PC-3 (cell line): Measurements from ENCODE around the gene MAMDC2. TPM values are rescaled to one million over a fixed set of nuclear protein-coding genes. Genes with fewer than 3 reads are reported as not detected.

Experiments
- ATAC-seq: fragments of 200-7000 bp; cut with Tn5 transposase; 2 replicates; pipeline ENCODE4 v1.9.1; 2020; ENCODE audit warnings: mild to moderate bottlenecking, moderate library complexity
- BruUV-seq: library from RNA; stranded (reverse); fragments of 400-500 nt; replicated peaks from 2 replicates; lab custom pipeline; 2021; lab: Mats Ljungman, UMichigan
- CTCF ChIA-PET: fragments of 300-600 bp; sonication (Branson Sonifier 250); formaldehyde crosslinking; loops from one replicate; lab custom pipeline; 2022; ENCODE audit warnings: antibody characterized with exemption; lab: Charles Lee
- POLR2A ChIA-PET: fragments of 300-600 bp; sonication (Branson Sonifier 250); formaldehyde crosslinking; loops from one replicate; lab custom pipeline; 2022; ENCODE audit warnings: antibody characterized with exemption; ENCODE audit not compliant: unreplicated experiment; lab: Charles Lee
- DNase-seq: peaks from one replicate; pipeline ENCODE4 v3.0.0-alpha.2; 2015
- H2AFZ ChIP-seq: fragments of 300-600 bp; sonication (generic); 2 replicates; pipeline ENCODE4 v1.6.0; 2016; ENCODE audit warnings: antibody characterized with exemption, low read length
- H3F3A ChIP-seq: fragments of 300-600 bp; sonication (generic); one replicate; pipeline ENCODE4 v1.6.0; 2017; ENCODE audit warnings: antibody characterized with exemption, low read length, control low read depth, mild to moderate bottlenecking; ENCODE audit not compliant: unreplicated experiment
- H3K27ac ChIP-seq: fragments of 300-600 bp; sonication (generic); 2 replicates; pipeline ENCODE4 v1.5.1; 2016; ENCODE audit warnings: mild to moderate bottlenecking, low read length
- H3K27me3 ChIP-seq: fragments of 300-600 bp; sonication (generic); 2 replicates; pipeline ENCODE4 v1.6.1; 2016; ENCODE audit warnings: low read length, mixed read lengths
- H3K36me3 ChIP-seq: fragments of 300-600 bp; sonication (generic); 2 replicates; pipeline ENCODE4 v1.6.1; 2016; ENCODE audit warnings: low read depth, mixed run types, low read length, mixed read lengths
- H3K4me1 ChIP-seq: fragments of 300-600 bp; sonication (generic); 2 replicates; pipeline ENCODE4 v1.5.1; 2016; ENCODE audit warnings: low read length; ENCODE audit not compliant: insufficient read depth
- H3K4me2 ChIP-seq: fragments of 300-600 bp; sonication (generic); 2 replicates; pipeline ENCODE4 v1.6.0; 2016; ENCODE audit warnings: low read length
- H3K4me3 ChIP-seq: fragments of 300-600 bp; sonication (generic); 2 replicates; pipeline ENCODE4 v1.5.1; 2016; ENCODE audit warnings: mild to moderate bottlenecking, low read length, mixed read lengths
- H3K79me2 ChIP-seq: fragments of 300-600 bp; sonication (generic); 2 replicates; pipeline ENCODE4 v1.6.1; 2017; ENCODE audit warnings: low read length, mixed read lengths
- H3K9ac ChIP-seq: fragments of 300-600 bp; sonication (generic); 2 replicates; pipeline ENCODE4 v1.6.0; 2016; ENCODE audit warnings: mild to moderate bottlenecking, low read length
- H3K9me2 ChIP-seq: fragments of 300-600 bp; sonication (generic); replicated peaks from 2 replicates; pipeline ENCODE4 v1.6.1; 2016; ENCODE audit warnings: mixed run types, low read length, mixed read lengths
- H3K9me3 ChIP-seq: fragments of 300-600 bp; sonication (generic); 2 replicates; pipeline ENCODE4 v1.6.1; 2016; ENCODE audit warnings: low read length, mixed read lengths
- H4K20me1 ChIP-seq: fragments of 300-600 bp; sonication (generic); 2 replicates; pipeline ENCODE4 v1.6.1; 2016; ENCODE audit warnings: low read length, mixed read lengths
- EZH2 ChIP-seq: fragments of 300-600 bp; sonication (generic); IDR thresholded peaks from one replicate; pipeline ENCODE4 v1.6.1; 2017; ENCODE audit warnings: antibody characterized with exemption, mild to moderate bottlenecking, low read length; ENCODE audit not compliant: unreplicated experiment
- EZH2phosphoT487 ChIP-seq: fragments of 300-600 bp; sonication (generic); IDR thresholded peaks from 2 replicates; pipeline ENCODE4 v1.6.1; 2018; ENCODE audit warnings: mild to moderate bottlenecking, antibody characterized with exemption, low read length, borderline replicate concordance
- intact Hi-C: fragments of 100-400 bp; cut with micrococcal nuclease; formaldehyde crosslinking; loops from 2 replicates; pipeline ENCODE4 v1.9.0; 2023
- total RNA-seq: library from RNA; depleted of rRNA; stranded (reverse); fragments of >200 nt; gene quantifications from 2 replicates; pipeline ENCODE4 v1.2.3, GENCODE V29; 2014
- TF ChIP-seq, protein P1 (sequence below): fragments of 300-600 bp; sonication (generic); conservative IDR thresholded peaks from 2 replicates; pipeline ENCODE4 v1.5.1; 2017; ENCODE audit warnings: antibody characterized with exemption, low read depth, mild to moderate bottlenecking, low read length

Gene MAMDC2
- total RNA-seq, 1 experiment from 2014 or later, result not detected

DNA sequence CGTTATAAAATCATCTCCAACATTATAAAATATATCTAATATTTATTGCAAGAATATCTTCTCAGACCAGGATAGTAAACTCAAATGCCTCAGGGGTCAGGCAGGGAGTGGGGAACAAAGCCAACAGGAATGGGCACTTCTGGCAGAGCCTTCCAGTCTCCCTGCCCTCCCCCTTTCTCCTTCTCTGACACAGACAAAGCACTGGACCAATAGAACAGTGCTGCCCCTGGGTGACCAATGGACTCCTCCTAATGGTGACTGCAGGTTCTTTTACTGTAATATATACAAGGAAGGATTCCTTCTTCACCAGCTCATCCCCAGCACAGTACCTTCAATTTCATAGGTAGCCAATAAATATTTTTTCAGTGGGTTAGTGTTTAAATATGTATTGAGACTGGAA is 31.1 kb upstream of the MAMDC2 start:
- ChIA-PET CTCF (no interaction called here), POLR2A (no interaction called here)
- H3K36me3 ChIP-seq, result no peaks in the 10 kb centered on the region
- no peaks in the 10 kb centered on the region for H4K20me1 ChIP-seq
- no peaks in the 10 kb centered on the region for H3K9me2 ChIP-seq
- no peak overlapping the region for H2AFZ ChIP-seq
- intact Hi-C loops, result no loop called here
- no peak overlapping the region for H3K9ac ChIP-seq
- H3K4me3 ChIP-seq, result no peak overlapping the region
- no TSS peak for BruUV-seq
- no peaks in the 10 kb centered on the region for H3K79me2 ChIP-seq
- no peaks in the 10 kb centered on the region for H3K9me3 ChIP-seq
- H3K27ac ChIP-seq, result no peak overlapping the region
- no peaks in the 10 kb centered on the region for H3K4me1 ChIP-seq
- H3F3A ChIP-seq, result no peaks in the 10 kb centered on the region
- no peak for DNase-seq
- no peak overlapping the region for H3K4me2 ChIP-seq
- no peak for ATAC-seq
- TF ChIP-seq EZH2phosphoT487 (no peak), EZH2 (no peak)
- TF ChIP-seq, protein P1, sequence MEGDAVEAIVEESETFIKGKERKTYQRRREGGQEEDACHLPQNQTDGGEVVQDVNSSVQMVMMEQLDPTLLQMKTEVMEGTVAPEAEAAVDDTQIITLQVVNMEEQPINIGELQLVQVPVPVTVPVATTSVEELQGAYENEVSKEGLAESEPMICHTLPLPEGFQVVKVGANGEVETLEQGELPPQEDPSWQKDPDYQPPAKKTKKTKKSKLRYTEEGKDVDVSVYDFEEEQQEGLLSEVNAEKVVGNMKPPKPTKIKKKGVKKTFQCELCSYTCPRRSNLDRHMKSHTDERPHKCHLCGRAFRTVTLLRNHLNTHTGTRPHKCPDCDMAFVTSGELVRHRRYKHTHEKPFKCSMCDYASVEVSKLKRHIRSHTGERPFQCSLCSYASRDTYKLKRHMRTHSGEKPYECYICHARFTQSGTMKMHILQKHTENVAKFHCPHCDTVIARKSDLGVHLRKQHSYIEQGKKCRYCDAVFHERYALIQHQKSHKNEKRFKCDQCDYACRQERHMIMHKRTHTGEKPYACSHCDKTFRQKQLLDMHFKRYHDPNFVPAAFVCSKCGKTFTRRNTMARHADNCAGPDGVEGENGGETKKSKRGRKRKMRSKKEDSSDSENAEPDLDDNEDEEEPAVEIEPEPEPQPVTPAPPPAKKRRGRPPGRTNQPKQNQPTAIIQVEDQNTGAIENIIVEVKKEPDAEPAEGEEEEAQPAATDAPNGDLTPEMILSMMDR, result no peak
- no peaks in the 10 kb centered on the region for H3K27me3 ChIP-seq

- no peaks in the 10 kb centered on the region for H3F3A ChIP-seq
- no peaks in the 10 kb centered on the region for H4K20me1 ChIP-seq
- H3K4me2 ChIP-seq, result no peak overlapping the region
- no peaks in the 10 kb centered on the region for H3K4me1 ChIP-seq
- BruUV-seq, result no TSS peak
- DNase-seq, result peak; percentile 26
- no peaks in the 10 kb centered on the region for H3K9me2 ChIP-seq
- H2AFZ ChIP-seq, result no peak overlapping the region
- no peak overlapping the region for H3K9ac ChIP-seq
- no peaks in the 10 kb centered on the region for H3K27me3 ChIP-seq
- H3K9me3 ChIP-seq, result no peaks in the 10 kb centered on the region
- POLR2A ChIA-PET, result no interaction called here
- TF ChIP-seq EZH2 (no peak), EZH2phosphoT487 (no peak)
- TF ChIP-seq, protein P1, result no peak
- intact Hi-C loops, result no loop called here
- ATAC-seq, result no peak
- H3K36me3 ChIP-seq, result no peaks in the 10 kb centered on the region
- H3K4me3 ChIP-seq, result no peak overlapping the region
- CTCF ChIA-PET, result interaction anchor here (0.6 to 1.0 kb wide), 2 partner anchors 98 to 121 kb away, joined by 3 read pairs; no protein-coding TSS in a partner anchor
- H3K27ac ChIP-seq, result no peak overlapping the region
- H3K79me2 ChIP-seq, result no peaks in the 10 kb centered on the region
These were observed 30.0 kb upstream of the MAMDC2 start for GRCh38 chr9:70013598-70014196.

- POLR2A ChIA-PET, result no interaction called here
- no peaks in the 10 kb centered on the region for H4K20me1 ChIP-seq
- H3K4me3 ChIP-seq, result no peak overlapping the region
- intact Hi-C loops, result no loop called here
- H3K4me1 ChIP-seq, result no peaks in the 10 kb centered on the region
- CTCF ChIA-PET, result no interaction called here
- no peaks in the 10 kb centered on the region for H3K27me3 ChIP-seq
- no peak overlapping the region for H2AFZ ChIP-seq
- H3K36me3 ChIP-seq, result no peaks in the 10 kb centered on the region
- no peaks in the 10 kb centered on the region for H3K79me2 ChIP-seq
- no peaks in the 10 kb centered on the region for H3K9me3 ChIP-seq
- H3F3A ChIP-seq, result no peaks in the 10 kb centered on the region
- H3K4me2 ChIP-seq, result no peak overlapping the region
- TF ChIP-seq EZH2phosphoT487 (no peak), EZH2 (no peak)
- TF ChIP-seq, protein P1, result no peak
- no peak for ATAC-seq
- no TSS peak for BruUV-seq
- DNase-seq, result no peak
- H3K9ac ChIP-seq, result no peak overlapping the region
- H3K9me2 ChIP-seq, result no peaks in the 10 kb centered on the region
- no peak overlapping the region for H3K27ac ChIP-seq
These were observed 28.5 kb upstream of the MAMDC2 start for GRCh38 chr9:70015099-70015498.
